Activated T-cell treated with anti-CD3 and anti-CD28 coated beads, Interleukin-2, amount 50 U/mL, for 24 hours (primary cell): ENCODE data around the gene MREG.
A peak's percentile ranks its signal among the peaks of the same experiment; 100 is the strongest.

ENCODE experiments used
- DNase-seq: peaks from one replicate; pipeline ENCODE4 v3.0.0-alpha.2; 2020
- H3K27ac Mint-ChIP-seq: 2 replicates; pipeline ENCODE4 v1.8.0; 2020; ENCODE audit warnings: mild to moderate bottlenecking, mixed read lengths
- H3K27me3 Mint-ChIP-seq: 2 replicates; pipeline ENCODE4 v1.8.0; 2020; ENCODE audit warnings: mixed read lengths
- H3K36me3 Mint-ChIP-seq: 2 replicates; pipeline ENCODE4 v1.8.0; 2020; ENCODE audit warnings: low read depth, mixed read lengths
- H3K4me1 Mint-ChIP-seq: 2 replicates; pipeline ENCODE4 v1.8.0; 2020; ENCODE audit warnings: low read depth, mixed read lengths
- H3K4me3 Mint-ChIP-seq: 2 replicates; pipeline ENCODE4 v1.8.0; 2020; ENCODE audit warnings: mild to moderate bottlenecking, moderate library complexity, mixed read lengths
- H3K9me3 Mint-ChIP-seq: 2 replicates; pipeline ENCODE4 v1.8.0; 2020; ENCODE audit warnings: mixed read lengths

MREG gene

GRCh38 chr2:216033403-216033802 lies 20.1 kb upstream of the MREG start:
- Mint-ChIP-seq H3K27ac (no peak overlapping the region), H3K4me1 (peaks cover 48% of the 10 kb centered on the region), H3K36me3 (peaks cover 17% of the 10 kb centered on the region), H3K4me3 (no peak overlapping the region), H3K9me3 (no peaks in the 10 kb centered on the region), H3K27me3 (no peaks in the 10 kb centered on the region)
- no peak for DNase-seq

GRCh38 chr2:216031960-216032689 lies 18.8 kb upstream of the MREG start:
- Mint-ChIP-seq H3K4me3 (peak overlapping the region; percentile 43), H3K27ac (peak overlapping the region; percentile 94), H3K36me3 (peaks cover 10% of the 10 kb centered on the region), H3K9me3 (no peaks in the 10 kb centered on the region), H3K4me1 (peaks cover 48% of the 10 kb centered on the region), H3K27me3 (no peaks in the 10 kb centered on the region)
- DNase-seq, result no peak

- Mint-ChIP-seq H3K36me3 (peaks cover 10% of the 10 kb centered on the region), H3K9me3 (no peaks in the 10 kb centered on the region), H3K27me3 (no peaks in the 10 kb centered on the region), H3K27ac (no peak overlapping the region), H3K4me3 (no peak overlapping the region), H3K4me1 (peaks cover 48% of the 10 kb centered on the region)
- no peak for DNase-seq
These were observed 16.9 kb upstream of the MREG start for GRCh38 chr2:216030216-216030615.

GRCh38 chr2:216029416-216030129 lies 16.2 kb upstream of the MREG start:
- Mint-ChIP-seq H3K4me1 (peaks cover 48% of the 10 kb centered on the region), H3K27me3 (no peaks in the 10 kb centered on the region), H3K9me3 (no peaks in the 10 kb centered on the region), H3K4me3 (no peak overlapping the region), H3K36me3 (peaks cover 10% of the 10 kb centered on the region), H3K27ac (peak overlapping the region; percentile 47)
- DNase-seq, result no peak

- peaks cover 7% of the 10 kb centered on the region for H3K36me3 Mint-ChIP-seq
- no peaks in the 10 kb centered on the region for H3K9me3 Mint-ChIP-seq
- H3K27ac Mint-ChIP-seq, result no peak overlapping the region
- no peak overlapping the region for H3K4me3 Mint-ChIP-seq
- peaks cover 6% of the 10 kb centered on the region for H3K4me1 Mint-ChIP-seq
- no peak for DNase-seq
- no peaks in the 10 kb centered on the region for H3K27me3 Mint-ChIP-seq
These were observed 11.5 kb upstream of the MREG start for GRCh38 chr2:216024779-216025336.

GRCh38 chr2:216023055-216023648 lies 9.8 kb upstream of the MREG start:
- Mint-ChIP-seq H3K27ac (no peak overlapping the region), H3K4me1 (peaks cover 7% of the 10 kb centered on the region), H3K9me3 (peaks cover 5% of the 10 kb centered on the region), H3K36me3 (no peaks in the 10 kb centered on the region), H3K27me3 (no peaks in the 10 kb centered on the region), H3K4me3 (no peak overlapping the region)
- DNase-seq, result peak; percentile 46

GRCh38 chr2:216021768-216022565 lies 8.6 kb upstream of the MREG start:
- Mint-ChIP-seq H3K4me1 (peaks cover 17% of the 10 kb centered on the region), H3K27ac (no peak overlapping the region), H3K27me3 (no peaks in the 10 kb centered on the region), H3K36me3 (no peaks in the 10 kb centered on the region), H3K4me3 (no peak overlapping the region), H3K9me3 (peaks cover 5% of the 10 kb centered on the region)
- no peak for DNase-seq

GRCh38 chr2:216018709-216019108 lies 5.4 kb upstream of the MREG start:
- Mint-ChIP-seq H3K36me3 (no peaks in the 10 kb centered on the region), H3K4me1 (peaks cover 45% of the 10 kb centered on the region), H3K9me3 (peaks cover 5% of the 10 kb centered on the region), H3K27ac (no peak overlapping the region), H3K27me3 (no peaks in the 10 kb centered on the region), H3K4me3 (no peak overlapping the region)
- no peak for DNase-seq

GRCh38 chr2:216017365-216017764 lies 4.0 kb upstream of the MREG start:
- Mint-ChIP-seq H3K4me3 (peak overlapping the region; percentile 32), H3K4me1 (peaks cover 53% of the 10 kb centered on the region), H3K27ac (peak overlapping the region; percentile 77), H3K27me3 (no peaks in the 10 kb centered on the region), H3K36me3 (peaks cover 5% of the 10 kb centered on the region), H3K9me3 (peaks cover 5% of the 10 kb centered on the region)
- peak; percentile 43 for DNase-seq

- peaks cover 5% of the 10 kb centered on the region for H3K36me3 Mint-ChIP-seq
- H3K27ac Mint-ChIP-seq, result peak overlapping the region; percentile 86
- H3K4me1 Mint-ChIP-seq, result peaks cover 59% of the 10 kb centered on the region
- H3K9me3 Mint-ChIP-seq, result peaks cover 5% of the 10 kb centered on the region
- no peaks in the 10 kb centered on the region for H3K27me3 Mint-ChIP-seq
- H3K4me3 Mint-ChIP-seq, result no peak overlapping the region
- DNase-seq, result no peak
These were observed 3.2 kb upstream of the MREG start for GRCh38 chr2:216016581-216016980.

- Mint-ChIP-seq H3K4me1 (peaks cover 63% of the 10 kb centered on the region), H3K4me3 (peak overlapping the region; percentile 55)
These were observed 2.5 kb upstream of the MREG start for GRCh38 chr2:216015722-216016464.

GRCh38 chr2:216014986-216015385 lies 1.6 kb upstream of the MREG start:
- H3K27ac Mint-ChIP-seq, result peak overlapping the region; percentile 86
- peaks cover 5% of the 10 kb centered on the region for H3K36me3 Mint-ChIP-seq
- H3K4me1 Mint-ChIP-seq, result peaks cover 64% of the 10 kb centered on the region
- peaks cover 5% of the 10 kb centered on the region for H3K9me3 Mint-ChIP-seq
- H3K27me3 Mint-ChIP-seq, result no peaks in the 10 kb centered on the region
- DNase-seq, result no peak
- no peak overlapping the region for H3K4me3 Mint-ChIP-seq

More at GRCh38 chr2:216015722-216016464, 2.5 kb upstream of the MREG start:
- DNase-seq, result no peak
- peaks cover 5% of the 10 kb centered on the region for H3K9me3 Mint-ChIP-seq
- no peaks in the 10 kb centered on the region for H3K27me3 Mint-ChIP-seq
- peaks cover 5% of the 10 kb centered on the region for H3K36me3 Mint-ChIP-seq
- peak overlapping the region; percentile 86 for H3K27ac Mint-ChIP-seq

GRCh38 chr2:216014006-216014405 lies 655 bp upstream of the MREG start:
- H3K27ac Mint-ChIP-seq, result no peak overlapping the region

GRCh38 chr2:216012830-216013079 lies 596 bp downstream of the MREG start:
- Mint-ChIP-seq H3K9me3 (no peaks in the 10 kb centered on the region), H3K4me3 (peak overlapping the region; percentile 92), H3K4me1 (peaks cover 65% of the 10 kb centered on the region), H3K27ac (peak overlapping the region; percentile 82), H3K27me3 (no peaks in the 10 kb centered on the region), H3K36me3 (peaks cover 5% of the 10 kb centered on the region)
- no peak for DNase-seq

More at GRCh38 chr2:216014006-216014405, 655 bp upstream of the MREG start:
- no peak for DNase-seq
- peak overlapping the region; percentile 78 for H3K4me3 Mint-ChIP-seq
- peaks cover 72% of the 10 kb centered on the region for H3K4me1 Mint-ChIP-seq
- peaks cover 5% of the 10 kb centered on the region for H3K36me3 Mint-ChIP-seq
- peaks cover 4% of the 10 kb centered on the region for H3K9me3 Mint-ChIP-seq
- H3K27me3 Mint-ChIP-seq, result no peaks in the 10 kb centered on the region
